ENCODE results near the gene POM121L2.

Gene POM121L2

DNA sequence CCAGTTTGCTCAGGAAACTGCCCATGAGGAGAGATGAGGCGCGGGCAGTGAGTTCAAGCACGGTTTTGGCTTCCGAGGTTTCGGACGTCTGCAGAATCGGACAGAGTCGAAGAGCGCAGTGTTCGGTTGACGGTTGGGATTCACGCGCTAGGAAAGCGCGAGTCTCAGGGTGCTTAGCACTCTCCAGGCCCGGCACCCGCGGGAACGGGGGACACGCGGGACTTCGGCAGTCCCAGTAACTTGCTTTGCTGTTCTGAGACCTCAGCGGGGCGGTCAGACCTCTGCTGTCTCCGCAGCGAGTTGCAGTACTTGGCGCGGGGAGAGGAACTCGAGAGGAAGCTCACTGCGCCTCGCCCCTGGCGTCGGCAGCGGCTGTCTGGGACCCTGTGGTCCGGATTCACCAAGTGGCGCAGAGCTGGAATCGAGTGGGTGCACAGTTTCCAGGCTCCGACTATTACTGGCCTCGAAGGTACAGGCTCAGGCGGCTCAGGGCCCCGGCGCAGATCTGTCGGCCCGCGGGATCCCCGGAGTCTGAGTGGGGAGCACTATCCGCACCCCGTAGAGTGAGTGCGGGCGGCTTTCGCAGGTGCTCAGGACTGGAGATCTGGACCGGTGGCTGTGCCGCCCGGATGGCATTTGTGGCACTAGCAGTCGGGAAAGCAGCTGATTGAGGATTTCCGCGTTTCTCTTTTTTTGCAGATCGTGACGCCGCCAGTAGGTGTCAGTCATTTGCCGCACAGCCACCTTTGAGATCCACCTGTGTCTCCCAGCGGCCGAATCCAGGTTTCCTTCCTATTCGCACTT, at the start of gene POM121L2:
Gene POM121L2, minus strand, starts transcription at position 128 of the 804 bp plus-strand sequence. Its CDS starts 103 bp downstream, at position 25.
- peak in 1 of 2 experiments; percentile 17 for DNase-seq

DNA sequence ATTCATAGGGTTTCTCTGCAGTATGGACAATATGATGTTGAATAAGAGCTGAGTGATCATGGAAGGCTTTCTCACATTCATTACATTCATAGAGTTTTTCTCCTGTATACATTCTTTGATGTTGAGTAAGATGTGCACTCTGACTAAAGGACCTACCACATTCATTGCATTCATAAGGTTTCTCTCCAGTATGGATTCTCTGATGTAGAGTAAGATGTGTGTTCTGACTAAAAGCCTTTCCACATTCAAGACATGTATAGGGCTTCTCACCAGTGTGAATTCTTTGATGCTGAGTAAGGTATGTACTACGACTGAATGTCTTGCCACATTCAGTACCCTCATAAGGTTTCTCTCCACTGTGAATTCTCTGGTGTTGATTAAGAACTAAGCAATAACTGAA, 47.2 kb upstream of the POM121L2 start:
- DNase-seq = no peak

DNA sequence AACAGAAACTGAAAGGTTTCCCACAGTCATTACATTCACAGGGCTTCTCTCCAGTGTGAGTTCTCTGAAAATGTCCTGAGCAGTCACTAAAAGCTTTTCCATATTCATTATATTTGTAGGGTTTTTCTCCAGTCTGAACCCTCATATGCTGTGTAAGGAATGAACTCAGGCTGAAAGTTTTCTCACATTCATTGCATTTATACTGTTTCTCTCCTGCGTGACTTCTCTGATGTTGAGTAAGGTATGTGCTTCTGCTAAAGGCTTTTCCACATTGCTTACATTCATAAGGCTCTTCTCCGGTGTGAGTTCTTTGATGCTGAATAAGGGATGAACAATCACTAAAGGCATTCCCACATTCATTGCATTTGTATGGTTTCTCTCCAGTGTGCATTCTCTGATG, 46.7 kb upstream of the POM121L2 start:
- no peak for DNase-seq

DNA sequence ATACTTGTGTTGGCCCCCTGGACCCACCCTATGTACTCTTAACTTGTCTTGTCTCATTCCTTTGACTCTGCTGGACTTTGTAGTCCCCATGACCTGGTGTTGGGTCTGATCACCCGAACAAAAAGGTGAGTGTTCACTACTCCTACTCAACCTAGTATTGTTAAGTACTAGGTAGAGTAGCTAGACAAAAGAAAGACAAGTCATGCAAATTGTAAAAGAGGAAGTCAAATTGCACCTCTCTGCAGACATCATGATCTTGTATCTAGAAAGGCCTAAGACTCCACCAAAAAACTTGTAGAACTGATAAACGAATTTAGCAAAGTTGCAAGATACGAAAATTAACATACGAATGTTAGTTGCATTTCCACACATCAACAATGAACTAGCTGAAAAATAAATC, 40.8 kb upstream of the POM121L2 start:
- no peak for DNase-seq

GRCh38 chr6:27334141-27334540, 22.1 kb upstream of the POM121L2 start:
- no peak for DNase-seq

DNA sequence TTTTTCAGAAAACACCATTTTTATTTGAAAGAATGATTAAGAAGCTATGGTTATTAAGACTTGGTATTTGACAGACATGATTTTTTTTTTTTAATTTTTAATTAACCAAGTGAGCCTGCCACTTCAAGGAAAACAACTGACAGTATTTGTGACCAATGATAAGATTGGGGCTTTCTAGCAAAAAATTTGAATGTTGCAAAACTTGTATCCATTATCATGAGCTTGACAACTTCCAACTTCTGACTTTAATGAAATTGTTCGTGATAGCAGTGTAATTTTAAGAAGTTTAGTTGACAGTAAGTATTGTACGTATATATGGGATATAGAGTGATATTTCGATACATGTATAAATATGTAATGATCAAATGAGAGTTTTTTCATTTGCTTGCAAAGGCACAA, 21.6 kb upstream of the POM121L2 start:
- DNase-seq = no peak

DNA sequence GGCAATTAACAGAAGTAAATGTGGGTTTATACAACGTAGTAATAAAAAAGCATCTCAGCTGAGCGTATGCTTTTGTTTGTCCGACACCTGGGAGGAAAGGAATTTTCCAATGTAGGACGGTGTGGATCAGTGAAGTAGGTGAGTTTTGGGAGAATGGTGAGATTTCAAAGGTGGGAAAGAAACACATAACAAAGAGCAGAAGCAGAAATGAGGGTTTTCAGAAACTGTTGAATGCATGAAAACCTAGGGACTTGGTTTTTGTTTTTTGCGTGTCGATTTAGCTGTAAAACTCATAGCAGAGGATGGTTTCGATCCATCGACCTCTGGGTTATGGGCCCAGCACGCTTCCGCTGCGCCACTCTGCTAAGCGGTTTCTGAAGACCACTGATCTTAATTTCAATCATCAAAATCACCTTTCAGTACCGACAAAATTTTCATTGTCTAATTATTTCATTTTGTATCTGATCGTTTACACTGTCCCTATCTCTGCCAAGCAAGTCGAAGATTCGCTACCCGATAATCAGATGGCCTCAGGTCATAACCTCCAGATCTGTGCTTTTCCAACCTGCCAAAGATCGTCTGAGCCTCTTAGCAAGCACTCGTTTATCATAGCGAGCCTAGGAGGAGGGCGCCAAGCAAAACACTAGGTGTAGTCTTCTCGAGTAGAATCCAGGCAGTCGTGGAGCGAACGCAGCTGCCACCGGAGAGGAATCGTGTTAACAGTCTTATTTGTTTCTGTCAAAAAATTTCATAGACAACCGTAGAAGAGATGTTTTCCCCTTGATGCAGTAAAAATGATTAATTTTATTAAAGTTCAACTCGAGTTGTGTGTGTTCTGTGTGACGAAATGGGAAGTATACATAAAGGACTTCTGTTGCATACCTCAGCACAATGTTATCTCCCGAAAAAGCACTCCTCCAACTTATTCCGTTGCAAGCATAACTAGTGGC, 20.9 kb upstream of the POM121L2 start:
- peak; percentile 52 to 72 for DNase-seq

- no peak for DNase-seq
Observed at GRCh38 chr6:27327023-27327738, 15.1 kb upstream of the POM121L2 start.

GRCh38 chr6:27321901-27322300, 9.8 kb upstream of the POM121L2 start:
- no peak for DNase-seq

DNA sequence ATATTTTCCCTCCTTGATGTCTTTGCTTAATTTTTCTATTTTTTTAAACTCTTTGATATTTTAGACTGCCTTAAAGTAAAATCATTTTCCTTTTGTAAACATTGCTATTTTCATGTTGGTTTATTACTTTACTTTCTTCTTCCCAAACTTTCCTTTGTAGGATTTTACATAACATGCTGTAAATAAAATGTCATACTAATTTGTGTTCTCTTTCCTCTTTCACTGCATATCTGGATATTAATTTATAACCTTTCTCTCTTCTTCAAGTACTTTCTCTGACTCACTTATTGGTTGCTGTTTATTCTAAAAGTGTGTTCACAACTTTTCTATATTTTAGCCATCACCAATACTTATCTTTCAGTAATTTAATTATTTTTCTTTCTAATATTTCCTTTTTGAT, 9.3 kb upstream of the POM121L2 start:
- no peak for DNase-seq

DNA sequence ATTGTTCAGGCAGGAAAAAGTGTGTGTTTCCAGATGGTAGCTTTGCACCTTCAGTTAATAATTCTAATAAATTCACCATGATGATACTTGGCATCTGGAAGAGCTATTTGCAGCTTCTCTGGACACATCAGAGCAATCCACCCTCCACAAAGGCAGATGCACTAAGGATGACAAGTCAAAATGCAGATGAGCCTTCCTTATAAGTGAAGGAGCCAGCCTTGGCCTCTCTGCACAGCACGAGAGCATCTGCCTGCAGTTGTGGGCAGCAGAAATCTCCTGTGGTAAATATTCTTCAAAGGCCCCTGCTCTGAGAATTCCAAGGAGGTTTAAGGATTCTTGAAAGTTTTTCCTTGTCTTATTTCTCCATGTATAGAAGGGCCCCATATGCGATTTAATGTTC, 6.9 kb upstream of the POM121L2 start:
- DNase-seq = no peak

DNA sequence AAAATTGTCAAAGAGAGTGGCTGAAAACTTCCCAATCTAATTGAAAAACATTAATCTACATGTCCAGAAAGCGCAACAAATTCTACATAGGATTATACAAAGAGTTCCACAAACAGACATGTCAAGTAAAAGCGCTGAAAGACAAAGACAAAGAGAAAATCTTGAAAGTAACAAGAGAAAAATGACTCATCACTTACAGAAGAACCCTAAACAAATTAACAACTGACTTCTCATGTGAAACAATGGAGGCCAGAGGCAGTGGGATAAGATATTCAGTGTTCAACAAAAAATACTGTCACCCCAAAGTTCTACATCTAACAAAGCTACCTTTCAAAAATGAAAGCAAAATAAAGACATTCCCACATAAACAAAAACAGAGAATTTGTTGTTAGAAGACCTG, 2.0 kb upstream of the POM121L2 start:
- DNase-seq = no peak

DNA sequence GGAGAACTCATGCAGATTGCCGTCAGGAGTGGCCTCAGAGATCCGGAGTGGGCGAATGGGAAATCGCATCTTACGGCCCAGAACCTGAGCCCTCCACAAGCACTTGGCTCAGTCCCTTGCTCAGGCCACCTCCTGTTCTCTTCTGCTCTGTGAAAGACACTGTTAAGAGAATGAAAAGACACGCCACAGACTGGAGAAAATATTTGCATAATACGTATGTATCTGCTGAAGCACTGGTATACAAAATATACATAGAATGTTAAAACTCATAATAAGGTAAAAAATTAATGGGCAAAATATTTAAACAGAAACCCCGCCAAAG, 838 bp upstream of the POM121L2 start:
- DNase-seq = no peak

- no peak for DNase-seq
Observed at GRCh38 chr6:27311806-27312145, 297 bp downstream of the POM121L2 start.

GRCh38 chr6:27303613-27304272, 8.3 kb downstream of the POM121L2 start:
- no peak for DNase-seq

- DNase-seq = peak; percentile 49 to 74
Observed at GRCh38 chr6:27297857-27298730, 14.0 kb downstream of the POM121L2 start.

DNA sequence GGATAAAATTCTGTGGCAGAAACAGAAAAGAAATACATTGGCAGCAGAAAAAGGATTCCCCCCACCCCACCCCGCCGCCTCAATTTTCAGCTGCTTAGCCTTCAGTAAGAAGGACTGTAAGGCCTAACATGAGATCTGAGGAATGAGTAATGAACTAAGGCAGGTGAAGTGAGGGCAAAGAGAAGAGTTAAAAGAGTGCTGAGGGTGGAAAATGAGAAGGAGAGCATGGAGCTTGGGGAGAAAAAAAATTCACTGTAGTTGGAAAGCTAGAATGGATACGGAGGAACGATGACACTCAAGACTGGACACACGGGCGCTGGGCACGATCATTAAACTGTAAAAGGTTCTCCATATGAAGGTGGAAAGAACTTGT, 14.6 kb downstream of the POM121L2 start:
- no peak for DNase-seq

DNA sequence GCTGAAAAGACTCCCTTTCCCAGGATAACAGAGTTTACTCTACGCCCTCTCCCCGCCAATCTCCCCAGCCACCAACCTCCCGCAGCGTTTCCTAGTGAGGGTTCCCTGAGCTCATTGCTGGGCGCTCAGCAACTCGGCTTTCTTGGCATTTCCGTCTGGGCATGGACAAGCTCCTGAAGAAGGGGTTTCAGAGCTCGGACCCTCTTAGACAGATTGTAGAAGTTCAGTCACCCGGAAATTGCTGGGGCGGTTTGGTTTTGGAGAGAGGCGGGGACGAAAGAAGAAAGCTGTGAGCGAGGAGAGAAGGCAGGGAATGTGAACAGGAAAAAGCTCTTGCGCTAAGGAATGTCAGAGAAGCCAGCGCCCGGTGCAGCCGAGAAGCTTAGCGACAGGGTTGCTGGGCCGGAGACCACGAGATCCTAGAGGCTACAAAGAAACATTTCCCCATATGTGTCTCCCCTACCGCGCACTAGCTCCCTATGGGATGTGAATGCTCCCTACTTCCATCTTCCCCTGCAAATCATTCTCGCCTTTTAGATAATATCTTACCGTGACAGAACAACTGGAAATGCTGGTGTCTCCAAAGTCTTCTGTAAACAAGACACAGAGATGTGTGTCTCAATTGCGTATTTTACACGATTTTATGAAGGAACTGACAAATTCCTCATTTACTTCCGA, 15.8 kb downstream of the POM121L2 start:
- no peak for DNase-seq

- DNase-seq = peak; percentile 64 to 81
Observed at GRCh38 chr6:27295301-27296079, 16.6 kb downstream of the POM121L2 start.

GRCh38 chr6:27294409-27294808, 17.7 kb downstream of the POM121L2 start:
- DNase-seq = no peak
